Suprapubic skin (tissue), 4 donors: ENCODE measurements around the gene BNIP5. TPM values are rescaled to one million over a fixed set of nuclear protein-coding genes. Genes with fewer than 3 reads are reported as not detected.
"Not testable (repeated sequence)": the region's sequence is repeated elsewhere in the genome, so short reads cannot be mapped to it uniquely, and the experiment has no call there.

Experiments used
- DNase-seq, 2 donors: peaks; one replicate each; pipeline ENCODE4 v3.0.0-alpha.2; 2019; ENCODE audit warnings: low spot score in 2 of 2
- H3K27ac ChIP-seq: fragments of 200-600 bp; sonication (generic); one replicate; pipeline ENCODE4 v1.5.1; 2019
- H3K27me3 ChIP-seq: fragments of 200-600 bp; sonication (generic); one replicate; pipeline ENCODE4 v1.5.1; 2019
- H3K36me3 ChIP-seq: fragments of 200-600 bp; sonication (generic); one replicate; pipeline ENCODE4 v1.5.1; 2019
- H3K4me1 ChIP-seq: fragments of 200-600 bp; sonication (generic); one replicate; pipeline ENCODE4 v1.5.1; 2019
- H3K4me3 ChIP-seq: fragments of 200-600 bp; sonication (generic); one replicate; pipeline ENCODE4 v1.5.1; 2019; ENCODE audit warnings: mild to moderate bottlenecking
- H3K9me3 ChIP-seq: fragments of 200-600 bp; sonication (generic); one replicate; pipeline ENCODE4 v1.5.1; 2019
- CTCF ChIP-seq, 2 donors: fragments of 200-600 bp in 1 of 2; fragments of 450-650 bp in 1 of 2; sonication (generic) in 1 of 2; IDR thresholded peaks; one replicate each; pipeline ENCODE4 v1.5.1; 2016 to 2019; ENCODE audit warnings: antibody characterized with exemption in 2 of 2, mild to moderate bottlenecking in 1 of 2, moderate library complexity in 1 of 2
- EP300 ChIP-seq: sonication (generic); formaldehyde crosslinking; IDR thresholded peaks from one replicate; pipeline ENCODE4 v1.6.1; 2017; ENCODE audit warnings: antibody characterized with exemption
- POLR2A ChIP-seq, 2 donors: fragments of 450-650 bp; IDR thresholded peaks; one replicate each; pipeline ENCODE4 v1.6.1; 2017; ENCODE audit warnings: antibody characterized with exemption in 2 of 2, mild to moderate bottlenecking in 2 of 2, moderate library complexity in 2 of 2
- POLR2AphosphoS5 ChIP-seq, 3 donors: sonication (generic); formaldehyde crosslinking; IDR thresholded peaks; one replicate each; pipeline ENCODE4 v1.6.1; 2017; ENCODE audit warnings: antibody characterized with exemption in 3 of 3
- WGBS: methylation state at CpG from one replicate; pipeline ENCODE4 v1.1.5; 2018; 5-methylcytosine and 5-hydroxymethylcytosine counted together
- total RNA-seq, 4 donors: library from RNA; depleted of rRNA; stranded (reverse); fragments of >200 nt; gene quantifications; one replicate each; pipeline ENCODE4 v1.1.0, GENCODE V29; 2016

The BNIP5 gene
- total RNA-seq, 4 donors from 2014 or later = 0.11 TPM; not detected in 3

- WGBS = 23% methylated on average over 32 of the region's 36 CpGs
- Histone ChIP-seq H3K4me1 (peaks cover 9% of the 10 kb centered on the region), H3K9me3 (no peaks in the 10 kb centered on the region), H3K27ac (no peak overlapping the region), H3K36me3 (no peaks in the 10 kb centered on the region), H3K4me3 (peak overlapping the region; percentile 9), H3K27me3 (no peaks in the 10 kb centered on the region)
- TF ChIP-seq CTCF (IDR thresholded peaks at IDR 0.05) = peak; percentile 89 to 98
- TF ChIP-seq EP300 = no peak
- peak; percentile 86 to 88 for DNase-seq
These were observed 4.1 kb upstream of the BNIP5 start for GRCh38 chr6:36340618-36341454.

GRCh38 chr6:36340306-36340617, 3.6 kb upstream of the BNIP5 start:
- Histone ChIP-seq H3K4me3 (no peak overlapping the region), H3K9me3 (no peaks in the 10 kb centered on the region)
- WGBS = 58% methylated on average over 12 of the region's 12 CpGs

GRCh38 chr6:36339146-36339545, 2.5 kb upstream of the BNIP5 start:
- no peak for DNase-seq
- no peak overlapping the region for H3K27ac ChIP-seq
- WGBS = 77% methylated on average over 11 of the region's 12 CpGs
- no peaks in the 10 kb centered on the region for H3K9me3 ChIP-seq
- peaks cover 7% of the 10 kb centered on the region for H3K27me3 ChIP-seq
- H3K36me3 ChIP-seq = no peaks in the 10 kb centered on the region
- TF ChIP-seq POLR2A (IDR thresholded peaks at IDR 0.05) (no peak), EP300 (no peak), CTCF (IDR thresholded peaks at IDR 0.05) (no peak), POLR2AphosphoS5 (IDR thresholded peaks at IDR 0.05) (no peak)
- H3K4me1 ChIP-seq = peaks cover 16% of the 10 kb centered on the region
- no peak overlapping the region for H3K4me3 ChIP-seq

More at GRCh38 chr6:36340306-36340617, 3.6 kb upstream of the BNIP5 start:
- H3K36me3 ChIP-seq = no peaks in the 10 kb centered on the region
- H3K27me3 ChIP-seq = peaks cover under 1% of the 10 kb centered on the region
- DNase-seq = no peak
- TF ChIP-seq POLR2A (IDR thresholded peaks at IDR 0.05) = no peak
- peaks cover 9% of the 10 kb centered on the region for H3K4me1 ChIP-seq
- no peak overlapping the region for H3K27ac ChIP-seq

- H3K4me3 ChIP-seq, H3K27ac ChIP-seq, DNase-seq, H3K9me3 ChIP-seq, H3K36me3 ChIP-seq: not testable (repeated sequence)
- H3K4me1 ChIP-seq = peaks cover 20% of the 10 kb centered on the region
- 100% methylated on average over 1 of the region's 1 CpG for WGBS
- peaks cover 11% of the 10 kb centered on the region for H3K27me3 ChIP-seq
These were observed 1.5 kb upstream of the BNIP5 start for GRCh38 chr6:36338223-36338622.

- no peak overlapping the region for H3K27ac ChIP-seq
- H3K9me3 ChIP-seq = no peaks in the 10 kb centered on the region
- H3K4me1 ChIP-seq = peaks cover 22% of the 10 kb centered on the region
- no peak overlapping the region for H3K4me3 ChIP-seq
- H3K27me3 ChIP-seq = peaks cover 11% of the 10 kb centered on the region
- DNase-seq = no peak
- no peaks in the 10 kb centered on the region for H3K36me3 ChIP-seq
- TF ChIP-seq POLR2AphosphoS5 (IDR thresholded peaks at IDR 0.05) = no peak
- TF ChIP-seq EP300 = no peak
- TF ChIP-seq CTCF (IDR thresholded peaks at IDR 0.05) = no peak
- TF ChIP-seq POLR2A (IDR thresholded peaks at IDR 0.05) = no peak
- 91% methylated on average over 1 of the region's 1 CpG for WGBS
These were observed 1.1 kb upstream of the BNIP5 start for GRCh38 chr6:36337814-36338213.

- H3K4me1 ChIP-seq = peaks cover 22% of the 10 kb centered on the region
- no peak for DNase-seq
- H3K4me3 ChIP-seq = no peak overlapping the region
- no peaks in the 10 kb centered on the region for H3K36me3 ChIP-seq
- TF ChIP-seq POLR2A (IDR thresholded peaks at IDR 0.05) = no peak
- WGBS = 92% methylated on average over 5 of the region's 5 CpGs
- no peak overlapping the region for H3K27ac ChIP-seq
- peaks cover 19% of the 10 kb centered on the region for H3K27me3 ChIP-seq
- no peaks in the 10 kb centered on the region for H3K9me3 ChIP-seq
These were observed 429 bp downstream of the BNIP5 start for GRCh38 chr6:36336208-36336710.
